Fibroblast of upper back skin (primary cell): ENCODE results near the gene STUM.

Experiments used
- DNase-seq: peaks from one replicate; pipeline ENCODE4 v3.0.0-alpha.2; 2013

The STUM gene

DNA sequence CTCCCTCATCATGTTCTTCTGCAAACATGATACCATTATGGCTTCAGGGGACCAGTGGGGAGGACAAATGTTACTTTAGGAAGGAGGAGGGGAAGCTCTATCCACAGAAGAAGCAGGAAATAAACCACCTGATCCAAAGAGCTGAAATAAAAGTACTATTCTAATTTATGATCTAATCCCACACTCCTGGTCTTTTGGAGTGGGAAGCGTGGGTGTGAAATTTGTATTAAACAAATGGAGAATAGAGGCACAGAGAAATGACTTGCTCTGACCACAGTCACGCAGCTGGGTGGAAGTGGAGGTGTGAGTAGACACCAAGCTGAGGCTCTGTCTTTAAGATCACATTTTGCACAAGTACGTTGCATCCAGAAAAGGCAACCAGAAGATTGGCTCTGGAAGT is 14.5 kb upstream of the STUM start:
- no peak for DNase-seq

DNA sequence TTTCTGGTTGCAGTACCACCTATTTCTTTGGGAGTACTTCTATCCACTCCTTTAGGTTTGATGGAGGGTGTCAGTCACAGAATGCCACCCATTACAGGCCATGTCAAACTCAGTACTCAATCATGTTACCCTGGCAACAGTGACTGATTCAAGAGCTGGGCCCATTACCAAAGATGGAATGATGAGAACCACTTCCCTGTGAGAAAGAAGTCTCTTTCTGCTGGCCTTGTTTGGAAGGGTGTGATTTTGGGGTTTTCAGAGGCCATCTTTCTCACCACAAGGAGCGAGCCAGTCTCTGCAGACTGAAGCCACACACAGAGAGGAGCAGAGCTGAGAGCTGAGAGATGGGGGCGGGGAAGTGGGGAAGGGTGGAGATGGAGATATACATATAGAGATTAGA is 13.9 kb upstream of the STUM start:
- DNase-seq, result no peak

DNA sequence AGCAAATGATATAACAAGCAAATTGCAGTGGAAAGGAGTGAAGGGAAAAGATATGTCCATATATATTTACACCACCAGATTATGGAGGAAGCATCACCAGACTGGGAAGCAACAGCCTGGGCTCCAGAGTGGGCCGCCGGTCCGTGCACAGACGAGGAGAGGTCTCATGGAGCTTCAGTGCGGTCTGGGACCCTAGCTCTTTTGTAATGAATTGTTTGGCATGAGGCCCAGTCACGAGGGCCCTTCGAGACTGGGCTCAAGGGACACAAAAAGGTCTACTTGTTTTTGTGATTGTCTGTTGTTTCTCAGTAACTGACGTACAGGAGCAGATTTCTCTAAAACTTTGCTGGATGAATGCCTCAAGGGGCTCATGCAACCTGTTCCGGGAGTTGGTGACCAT is 12.9 kb upstream of the STUM start:
- no peak for DNase-seq

DNA sequence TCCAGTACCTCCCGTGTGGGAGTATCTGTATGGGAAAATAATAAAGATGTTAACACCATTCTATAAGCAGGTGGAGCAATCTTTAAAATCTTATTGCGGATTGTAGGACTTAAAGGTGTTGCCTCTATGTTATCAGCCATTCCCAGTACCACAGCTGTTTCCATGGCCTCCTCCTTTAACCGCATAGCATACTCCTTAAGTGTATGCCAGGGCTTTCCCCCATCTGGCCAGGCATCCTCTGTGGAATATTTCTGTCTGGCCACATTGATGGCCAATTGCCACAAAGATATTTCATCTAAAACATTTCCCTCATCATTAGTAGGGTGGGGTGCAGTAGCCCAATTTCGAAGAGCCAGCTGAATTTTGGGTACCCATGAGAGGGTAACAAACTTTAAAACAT is 7.3 kb upstream of the STUM start:
- no peak for DNase-seq

DNA sequence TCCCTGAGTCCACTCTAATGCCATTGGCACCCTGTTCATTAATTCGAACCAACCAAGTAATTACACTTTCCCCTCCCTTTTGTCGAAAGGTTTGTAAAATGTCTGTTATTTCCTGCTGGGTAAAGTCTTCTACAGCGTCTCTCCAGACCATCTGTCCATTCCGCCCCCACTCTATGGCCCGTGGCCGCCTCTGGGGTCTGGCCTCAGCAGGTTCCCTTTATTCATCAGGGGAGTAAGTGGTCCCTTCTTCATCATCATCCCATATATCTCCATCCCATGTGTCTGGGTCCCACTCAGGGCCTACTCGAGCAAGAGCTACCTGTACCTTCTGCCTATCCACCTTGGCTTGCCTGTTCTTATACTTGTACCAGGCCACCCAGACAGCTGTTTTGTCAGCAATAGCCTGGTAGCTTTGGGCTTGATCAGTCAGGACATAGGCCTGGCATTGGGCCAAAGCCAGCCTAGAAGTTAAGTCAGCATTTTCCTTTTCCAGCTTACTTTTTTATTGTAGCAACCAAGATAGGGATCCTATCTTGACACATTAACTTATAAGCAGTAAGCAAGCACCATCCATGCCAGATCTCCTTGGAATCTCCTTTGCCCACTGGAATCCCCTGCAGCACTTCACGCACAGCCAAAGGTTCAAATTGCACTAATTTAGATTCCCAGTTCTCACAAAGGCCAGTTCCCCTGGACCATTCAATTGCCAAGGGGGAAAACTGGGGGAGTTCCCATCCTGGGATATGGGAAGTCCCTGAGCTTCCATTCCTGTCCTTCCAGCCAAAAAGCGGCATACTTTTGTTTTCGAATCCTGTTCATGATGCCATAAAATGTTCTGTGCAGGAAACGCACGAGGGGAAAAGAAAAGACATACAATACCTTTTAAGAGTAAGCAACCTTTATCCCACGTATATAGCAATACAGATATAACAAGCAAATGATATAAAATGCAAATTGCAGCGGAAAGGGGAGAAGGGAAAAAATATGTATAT is 6.6 kb upstream of the STUM start:
- DNase-seq, result no peak

DNA sequence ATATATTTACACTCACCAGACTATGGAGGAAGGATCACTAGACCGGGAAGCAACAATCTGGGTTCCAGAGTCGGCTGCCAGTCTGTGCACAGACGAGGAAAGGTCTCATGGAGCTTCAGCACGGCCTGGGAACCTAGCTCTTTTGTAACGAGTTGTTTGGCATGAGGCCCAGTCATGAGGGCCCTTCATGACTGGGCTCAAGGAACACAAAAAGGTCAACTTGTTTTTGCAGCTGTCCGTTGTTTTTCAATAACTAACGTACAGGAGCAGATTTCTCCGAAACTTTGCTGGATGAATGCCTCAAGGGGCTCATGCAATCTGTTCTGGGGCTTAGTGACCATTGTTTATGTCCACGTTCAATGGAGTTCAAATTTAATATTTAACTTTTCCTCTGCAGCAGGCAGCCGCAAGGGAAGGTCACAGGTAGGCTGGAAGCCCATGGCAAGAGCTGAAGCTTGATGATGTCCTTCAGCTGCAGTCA is 5.9 kb upstream of the STUM start:
- no peak for DNase-seq

DNA sequence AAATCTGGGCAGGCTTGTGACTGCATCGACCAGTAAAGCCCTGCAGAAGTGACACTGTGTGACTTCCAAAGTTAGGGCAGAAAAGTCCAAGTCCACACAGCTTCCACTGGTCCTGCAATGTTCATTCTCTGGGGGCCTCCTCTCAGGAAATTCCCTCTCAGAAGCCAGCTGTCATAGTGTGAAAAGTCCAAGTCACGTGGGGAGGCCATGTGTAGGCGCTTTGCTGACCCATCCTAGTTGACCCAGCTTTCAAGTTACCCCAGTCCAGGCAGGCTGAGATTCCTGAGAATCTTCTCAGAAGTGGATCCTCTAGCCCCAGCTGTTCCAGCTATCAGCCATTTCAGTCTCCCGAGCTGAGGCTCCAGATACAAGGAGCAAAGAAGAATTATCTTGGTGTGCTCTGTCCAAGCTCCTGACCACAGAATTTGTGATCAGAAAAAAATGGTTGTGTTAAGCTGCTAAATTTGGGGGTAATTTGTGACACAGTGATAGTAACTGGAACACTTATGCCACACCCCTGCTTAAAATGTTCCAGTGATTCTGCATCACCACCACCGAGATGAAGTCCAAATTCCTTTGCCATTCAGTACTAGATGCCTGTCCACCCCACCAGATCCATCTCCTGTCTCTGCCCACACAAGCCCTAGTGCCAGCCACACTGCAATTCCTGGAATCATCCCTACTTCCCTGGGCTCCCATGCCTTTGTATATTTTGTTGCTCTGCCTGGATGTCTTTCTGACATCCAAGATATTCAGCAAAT is 2.5 kb upstream of the STUM start:
- DNase-seq, result no peak

DNA sequence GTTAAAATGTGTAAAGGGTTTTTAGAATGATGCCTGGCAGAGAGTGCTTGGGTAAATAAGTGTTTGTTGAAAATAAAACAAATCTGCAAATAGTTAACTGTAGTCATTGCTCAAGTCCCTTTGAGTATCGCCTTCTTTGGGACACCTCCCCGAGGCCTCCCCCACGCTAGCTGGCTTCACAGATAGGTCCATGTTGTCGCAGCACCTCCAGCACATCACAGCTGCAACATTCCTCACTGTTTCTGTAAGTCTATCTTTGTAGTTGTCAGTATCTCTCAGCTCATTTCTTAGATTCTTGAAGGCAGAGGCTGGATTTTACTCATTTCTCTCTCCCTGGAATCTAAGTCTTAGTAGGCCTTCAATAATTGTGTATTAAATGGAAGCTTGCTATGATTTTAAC is 1.6 kb upstream of the STUM start:
- no peak for DNase-seq

DNA sequence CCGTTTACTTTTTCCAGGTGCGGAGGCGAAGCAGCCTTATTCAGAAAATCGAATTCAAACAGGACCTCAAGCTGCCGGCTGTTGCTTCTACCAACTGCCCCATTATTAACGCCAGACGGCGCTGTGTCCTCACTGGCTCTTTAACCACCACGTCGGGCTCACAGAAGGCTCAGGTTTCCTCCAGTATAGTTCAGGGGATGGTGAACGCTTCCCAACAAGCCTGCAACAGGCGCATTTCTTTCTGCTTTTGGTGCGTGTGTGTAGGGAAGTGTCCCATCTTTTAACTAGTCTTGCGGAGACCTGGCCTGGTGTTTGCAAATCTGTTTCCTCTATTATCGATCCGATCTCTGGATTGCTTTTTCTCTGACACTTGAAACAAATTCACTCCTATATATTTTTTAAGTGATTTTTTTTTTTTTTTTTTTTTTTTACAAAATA is 791 bp upstream of the STUM start:
- DNase-seq, result peak; percentile 83

DNA sequence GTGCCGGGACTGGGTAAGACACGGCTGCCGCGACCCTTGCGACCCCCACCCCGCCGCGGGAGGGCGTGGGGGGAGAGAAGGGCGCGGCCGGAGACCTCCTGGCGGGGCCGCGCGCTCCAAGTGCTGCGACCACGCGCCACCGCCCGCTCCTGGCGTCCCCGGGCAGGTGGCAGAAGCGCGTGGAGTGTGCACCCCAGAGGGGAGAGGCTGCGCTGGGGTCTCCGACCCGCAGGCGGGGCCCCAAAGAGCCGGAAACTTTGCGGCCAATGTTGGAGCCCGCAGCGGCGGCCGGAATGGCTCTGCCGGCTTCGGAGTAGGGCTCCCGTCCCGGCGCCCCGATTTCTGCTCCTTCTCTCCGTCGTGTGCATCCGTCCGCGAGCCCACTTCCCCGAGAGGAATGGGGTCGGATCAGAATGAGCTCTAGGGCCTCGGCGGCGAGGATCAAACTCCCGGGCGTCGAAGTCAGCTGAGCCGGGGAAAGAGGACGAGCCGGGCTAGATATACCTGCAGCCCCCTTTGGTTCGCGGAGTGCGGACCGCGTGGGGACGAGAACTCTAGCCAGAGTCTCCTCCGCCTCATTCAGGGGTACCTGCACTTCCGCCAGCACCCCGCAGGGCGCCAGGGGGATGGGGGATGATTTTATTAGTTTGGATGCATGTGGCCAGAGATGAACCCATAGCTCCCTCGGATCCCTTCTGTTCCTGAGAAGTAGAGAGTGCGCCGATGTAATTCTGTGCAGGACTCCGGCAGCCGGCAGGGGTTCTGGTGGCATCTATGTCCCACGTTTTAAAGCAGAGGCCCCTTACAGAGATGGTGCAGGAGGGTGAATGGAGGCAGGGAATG is 751 bp downstream of the STUM start:
- DNase-seq, result no peak

DNA sequence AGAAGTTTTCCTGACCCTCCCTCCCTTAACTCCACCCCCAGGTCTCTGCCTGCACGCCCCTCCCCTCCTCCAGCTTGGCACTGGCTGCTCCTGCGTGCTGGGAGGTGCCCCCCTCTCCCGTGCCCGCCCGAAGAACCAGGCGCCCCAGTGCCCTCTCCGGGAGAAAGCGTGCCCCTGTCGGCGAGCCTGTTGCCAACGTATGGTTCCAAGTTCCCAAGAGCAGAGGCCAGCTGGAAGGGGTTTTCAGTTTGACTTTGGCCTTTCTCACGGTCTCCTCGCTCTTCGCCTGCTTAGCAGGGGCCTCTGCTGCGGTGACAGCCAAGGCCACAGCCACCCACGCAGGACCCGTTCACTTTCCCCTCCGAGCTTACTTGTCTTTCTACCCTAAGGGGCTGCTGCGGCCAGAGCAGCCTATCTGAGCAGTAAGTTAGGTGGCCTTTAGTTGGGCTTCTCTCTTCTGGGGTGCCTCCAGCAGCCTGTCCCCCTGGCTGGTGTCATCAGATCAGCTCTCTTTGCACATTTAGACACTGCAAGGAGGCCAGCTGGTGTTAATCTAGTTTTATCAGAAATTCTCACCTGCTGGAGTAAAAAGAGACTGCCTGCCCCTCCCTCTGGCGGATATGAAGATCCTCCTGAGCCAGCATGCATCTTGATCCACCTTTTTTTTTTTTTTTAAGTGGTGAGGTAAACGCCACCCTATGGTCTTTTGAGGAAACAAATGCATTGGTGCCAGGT is 1.5 kb downstream of the STUM start:
- no peak for DNase-seq

DNA sequence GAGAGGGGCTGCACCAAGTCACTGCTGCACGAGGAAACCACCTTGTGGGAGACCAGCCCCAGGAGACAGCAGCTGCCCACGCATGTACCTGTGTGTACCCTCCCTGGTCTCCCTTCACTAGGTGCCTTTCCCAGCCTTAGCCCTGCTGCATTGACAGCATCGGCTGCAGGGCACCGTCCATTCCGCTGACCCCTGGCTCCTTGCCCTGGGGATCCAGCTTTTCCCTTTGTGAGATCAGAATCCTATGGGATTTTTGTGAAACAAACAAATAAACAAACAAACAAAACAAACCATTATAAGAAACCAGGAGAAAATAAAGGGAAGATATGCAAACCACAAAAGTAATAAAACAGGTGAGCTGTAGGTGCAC is 2.1 kb downstream of the STUM start:
- no peak for DNase-seq

DNA sequence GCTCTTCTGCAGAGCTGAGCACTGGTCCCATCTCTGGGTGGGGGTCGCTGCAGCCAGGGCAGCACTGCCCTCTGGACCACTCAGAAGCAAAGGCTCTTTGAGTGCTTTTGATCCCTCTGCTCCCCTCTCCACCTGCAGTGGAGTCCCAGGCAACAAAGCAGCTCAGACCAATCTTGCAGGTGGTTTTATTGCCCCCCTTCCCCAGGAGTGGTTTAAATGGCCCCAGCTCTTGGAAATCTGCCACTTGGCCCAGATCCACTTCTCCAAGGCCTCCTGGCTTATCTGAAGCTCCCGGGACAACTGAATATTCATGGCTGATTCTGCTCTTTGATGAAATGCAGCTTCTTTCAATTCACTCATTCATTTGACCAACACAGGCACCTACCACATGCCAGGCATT is 2.7 kb downstream of the STUM start:
- no peak for DNase-seq

DNA sequence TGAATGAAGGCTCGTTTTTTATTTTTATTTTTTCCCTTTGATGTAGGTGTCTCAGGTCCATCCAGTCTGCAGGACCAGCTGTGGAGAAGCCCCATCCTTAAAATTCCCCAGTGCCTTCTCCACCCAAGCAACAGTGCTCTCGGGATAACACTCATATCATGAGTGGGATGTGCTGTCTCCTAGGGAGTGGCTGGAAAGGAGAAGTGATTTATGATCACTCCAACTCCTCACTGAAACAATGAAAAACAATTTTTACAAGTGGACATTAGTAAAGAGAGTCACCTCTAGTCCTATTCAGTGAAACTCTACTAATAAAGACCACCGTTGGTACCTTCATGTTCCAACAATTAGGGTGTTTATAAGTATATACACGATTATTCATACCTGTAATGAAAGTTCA is 3.5 kb downstream of the STUM start:
- no peak for DNase-seq

DNA sequence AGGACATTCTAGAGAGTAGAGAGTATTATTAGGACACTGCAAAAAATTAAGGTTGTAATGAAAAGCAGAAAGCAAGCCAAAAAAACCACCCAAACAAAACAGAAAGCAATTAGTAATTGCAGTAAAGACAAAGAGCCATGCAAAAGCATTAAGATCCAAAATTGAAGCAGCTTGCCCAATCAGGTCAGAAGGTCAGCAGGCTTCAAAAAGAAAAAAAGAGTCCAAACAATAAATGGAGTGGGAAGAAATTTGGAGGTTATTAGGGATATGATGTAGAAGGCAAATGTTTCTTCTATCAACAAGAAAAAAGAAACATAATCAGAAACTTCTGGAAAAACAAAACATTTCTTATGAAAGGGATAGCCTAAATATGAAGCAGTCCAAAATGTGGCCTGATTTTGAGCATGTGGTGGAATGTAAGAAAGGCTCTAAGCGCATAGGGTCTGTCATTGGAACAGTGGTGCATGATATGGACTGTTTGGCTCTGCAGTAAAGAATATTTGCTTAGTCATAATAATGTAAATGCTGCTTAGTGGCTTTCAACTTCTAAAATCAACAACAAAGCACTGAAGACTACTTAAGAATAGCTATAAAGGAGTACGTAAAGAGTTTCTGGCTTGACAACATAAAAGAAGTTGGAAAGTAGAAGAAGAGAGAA is 4.8 kb downstream of the STUM start:
- no peak for DNase-seq

DNA sequence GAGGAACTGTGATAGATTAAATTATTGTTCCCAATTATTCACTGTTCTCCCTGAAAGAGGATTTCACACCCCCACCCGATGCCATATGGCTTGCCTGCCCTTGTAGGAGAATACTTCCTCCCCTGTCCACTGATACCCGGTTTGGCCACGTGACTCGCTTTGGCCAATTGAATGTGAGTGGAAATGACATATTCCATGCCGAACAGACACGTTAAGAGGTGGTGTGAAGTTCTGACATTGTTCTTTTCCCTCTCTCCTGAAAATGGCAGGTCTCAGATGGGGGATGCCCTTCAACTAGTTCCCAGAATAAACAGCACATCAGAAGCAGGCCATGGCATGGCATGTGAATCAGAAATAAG is 5.3 kb downstream of the STUM start:
- no peak for DNase-seq

DNA sequence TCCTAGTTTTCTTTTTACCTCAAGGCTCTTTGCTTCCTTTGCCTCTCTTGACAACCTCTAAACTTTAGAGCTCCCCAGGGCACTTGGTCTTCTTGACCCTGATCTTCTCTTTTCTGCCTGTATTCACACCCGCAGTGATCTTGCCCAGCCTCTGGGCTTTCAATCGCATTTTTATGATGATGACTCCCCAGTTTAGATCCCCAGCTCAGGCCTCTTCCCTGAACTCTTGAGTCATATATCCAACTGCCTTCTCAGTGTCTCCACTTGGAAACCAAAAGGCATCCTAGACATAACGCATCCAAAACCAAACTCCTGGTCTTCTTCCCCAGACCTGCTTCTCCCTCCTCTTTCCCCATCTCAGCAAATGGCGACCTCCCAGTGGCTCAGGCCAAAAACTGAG is 6.5 kb downstream of the STUM start:
- no peak for DNase-seq

DNA sequence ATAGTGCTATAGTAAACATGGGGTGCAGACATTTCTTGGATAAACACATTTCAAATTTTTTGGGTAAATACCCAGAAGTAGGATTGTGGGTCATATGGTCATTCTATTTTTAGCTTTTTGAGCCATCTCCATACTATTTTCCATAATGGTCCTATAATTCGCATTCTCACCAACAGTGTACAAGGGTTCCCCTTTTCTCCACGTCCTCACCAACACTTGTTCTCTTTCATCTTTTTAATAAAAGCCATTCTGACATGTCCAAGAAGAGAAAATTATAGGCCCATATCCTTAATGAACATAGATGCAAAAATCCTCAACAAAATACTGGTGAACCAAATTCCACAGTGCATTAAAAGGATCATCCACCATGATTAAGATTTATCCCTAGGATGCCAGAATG is 8.9 kb downstream of the STUM start:
- DNase-seq, result no peak

DNA sequence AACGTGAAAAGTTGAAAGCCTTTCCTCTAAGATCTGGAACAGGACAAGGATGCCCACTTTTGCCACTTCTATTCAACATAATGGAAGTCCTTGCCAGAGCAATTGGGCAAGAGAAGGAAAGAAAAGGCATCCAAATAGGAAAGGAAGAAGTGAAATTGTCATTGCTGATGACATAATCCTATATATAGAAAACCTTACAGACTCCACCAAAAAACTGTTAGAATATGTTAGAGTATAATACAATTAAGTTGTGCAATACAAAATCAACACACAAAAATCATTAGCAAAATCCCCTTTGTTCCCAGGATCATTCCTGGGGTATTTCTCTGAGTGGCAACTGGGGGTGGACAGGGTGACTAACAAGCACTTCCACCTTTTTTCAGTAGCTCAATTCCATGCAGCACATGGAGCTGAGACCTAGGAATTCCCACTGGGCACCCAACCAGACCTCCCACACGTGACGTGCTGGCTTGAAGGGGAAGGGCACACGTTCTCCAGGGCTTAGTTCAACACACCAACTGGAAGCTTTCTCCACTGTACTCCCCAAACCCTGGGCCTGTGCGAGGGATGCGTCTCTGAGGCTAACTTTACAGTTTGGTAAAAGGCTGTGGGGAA is 9.6 kb downstream of the STUM start:
- DNase-seq, result no peak

DNA sequence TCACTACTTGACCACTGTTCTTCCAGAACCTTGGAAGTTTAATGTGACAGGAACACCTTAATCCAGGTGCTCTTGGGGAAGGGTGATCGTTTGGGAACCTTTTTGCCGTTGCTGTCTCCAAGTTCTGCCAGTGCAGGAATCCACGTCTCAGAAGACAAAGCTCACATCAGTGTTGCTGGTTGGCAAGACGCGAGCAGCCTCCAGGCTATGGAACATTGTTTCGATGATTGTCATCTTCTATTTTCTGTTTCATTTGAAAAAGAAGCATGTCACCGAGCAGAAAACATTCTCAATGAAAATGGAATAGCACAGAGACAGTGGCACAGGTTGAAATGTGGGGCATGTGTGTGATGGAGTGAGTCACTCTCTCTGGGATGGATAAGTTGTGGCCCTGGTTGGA is 11.7 kb downstream of the STUM start:
- DNase-seq, result no peak

DNA sequence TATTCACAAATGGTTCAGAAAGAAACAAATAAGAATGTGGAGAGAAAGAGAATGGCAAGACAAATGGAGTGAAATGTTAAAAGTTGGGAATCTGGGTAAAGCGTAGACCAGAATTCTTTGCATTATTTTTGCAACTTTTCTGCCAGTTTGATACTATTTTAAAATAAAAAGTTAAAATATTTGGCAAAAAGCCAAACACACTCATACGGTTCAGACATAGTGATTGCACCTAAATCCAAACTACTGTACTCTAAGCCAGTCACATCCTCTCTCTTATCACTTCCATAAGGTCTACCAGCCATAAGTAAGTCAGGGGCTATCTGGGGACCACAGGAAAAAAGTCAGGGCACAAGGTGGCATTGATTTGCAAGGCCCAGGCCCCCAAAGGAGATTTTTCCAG is 14.4 kb downstream of the STUM start:
- DNase-seq, result no peak

DNA sequence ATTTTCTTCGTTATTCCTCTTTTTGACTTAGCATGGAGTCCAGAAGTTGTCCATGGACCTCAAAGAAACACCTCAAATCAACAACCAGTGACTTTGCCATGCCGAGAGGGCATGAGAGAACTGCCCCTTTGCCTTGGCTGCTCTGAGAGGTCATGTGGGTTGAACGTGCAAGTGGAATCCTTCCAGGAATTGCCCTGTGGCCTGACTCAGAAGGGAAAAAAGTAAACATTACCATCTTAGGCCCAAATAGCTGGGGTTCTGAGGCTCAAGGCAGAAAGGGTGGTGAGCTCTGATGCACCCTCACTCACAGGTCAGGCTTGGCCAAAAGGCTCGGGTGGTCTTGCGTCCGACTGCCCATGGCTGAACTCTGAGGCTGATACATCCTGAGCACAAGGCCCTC is 15.1 kb downstream of the STUM start:
- DNase-seq, result no peak
